Dermis blood vessel endothelial cell (primary cell): ENCODE data around the gene IER2. TPM values are rescaled to one million over a fixed set of nuclear protein-coding genes. Genes with fewer than 3 reads are reported as not detected.

Experiments
- DNase-seq: peaks from one replicate; pipeline ENCODE4 v3.0.0; 2010
- total RNA-seq: library from RNA; depleted of rRNA; stranded (reverse); fragments of >200 nt; gene quantifications from 2 replicates; pipeline ENCODE4 v1.2.3, GENCODE V29; 2014

The IER2 gene
- total RNA-seq, 1 donor from 2014 or later: 30.8 TPM

DNA sequence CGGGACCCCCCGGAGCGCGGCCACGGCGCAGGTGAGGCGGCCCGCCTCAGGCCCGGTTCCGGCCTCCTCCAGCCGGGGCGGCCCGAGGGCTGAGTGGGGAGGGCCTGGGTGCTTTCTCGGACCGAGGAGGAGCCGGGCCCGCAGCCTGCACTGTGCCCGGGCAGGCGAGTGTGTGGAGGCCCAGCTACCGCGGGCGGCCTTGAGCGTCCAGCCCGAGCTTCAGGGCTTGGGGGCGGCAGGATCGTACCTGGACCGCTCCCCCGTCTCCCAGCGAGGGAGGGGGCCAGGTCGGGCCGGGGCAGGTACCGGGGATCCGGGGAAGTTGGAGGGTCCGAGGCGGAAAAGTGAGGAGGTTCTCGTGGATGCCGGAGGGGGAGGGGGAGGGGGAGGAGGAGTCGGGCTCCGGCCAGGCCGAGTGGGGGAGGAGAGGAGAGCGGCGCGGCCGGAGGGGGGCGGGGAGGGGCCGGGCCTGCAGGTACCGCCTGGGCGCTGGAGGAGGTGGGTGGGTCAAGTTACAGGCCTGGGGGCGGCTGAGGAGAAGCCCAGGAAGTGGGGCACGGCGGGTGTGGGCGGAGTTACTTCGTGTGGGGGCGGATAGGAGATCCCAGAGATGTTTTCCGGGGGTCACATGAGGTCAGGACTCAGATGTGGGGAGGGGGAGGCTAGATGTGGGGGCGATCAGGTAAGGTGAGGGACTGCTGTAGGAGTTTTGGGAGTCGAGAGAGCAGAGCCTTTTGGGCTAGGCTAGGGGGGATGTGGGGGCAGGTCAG lies 31.6 kb upstream of the IER2 start:
- DNase-seq: peak; percentile 44

DNA sequence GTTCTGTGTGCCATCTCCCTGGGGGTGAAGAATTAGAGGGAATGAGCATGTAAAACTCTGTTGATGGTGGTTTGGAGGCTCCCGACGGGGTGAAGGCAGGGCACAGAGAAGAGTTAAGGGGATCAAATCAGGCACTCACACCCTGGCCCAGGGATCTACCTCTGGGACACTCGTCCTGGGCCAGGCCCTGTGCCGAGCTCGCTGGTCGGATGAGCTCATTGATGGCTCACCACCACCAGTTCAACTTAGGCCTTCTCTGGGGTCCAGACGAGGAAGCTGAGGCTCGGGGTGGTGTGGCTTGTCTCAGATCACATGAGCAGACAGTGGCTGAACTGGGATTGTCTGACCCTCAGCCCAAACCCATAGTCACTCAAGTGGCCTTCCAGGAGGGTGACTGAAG lies 30.6 kb upstream of the IER2 start:
- DNase-seq: no peak

DNA sequence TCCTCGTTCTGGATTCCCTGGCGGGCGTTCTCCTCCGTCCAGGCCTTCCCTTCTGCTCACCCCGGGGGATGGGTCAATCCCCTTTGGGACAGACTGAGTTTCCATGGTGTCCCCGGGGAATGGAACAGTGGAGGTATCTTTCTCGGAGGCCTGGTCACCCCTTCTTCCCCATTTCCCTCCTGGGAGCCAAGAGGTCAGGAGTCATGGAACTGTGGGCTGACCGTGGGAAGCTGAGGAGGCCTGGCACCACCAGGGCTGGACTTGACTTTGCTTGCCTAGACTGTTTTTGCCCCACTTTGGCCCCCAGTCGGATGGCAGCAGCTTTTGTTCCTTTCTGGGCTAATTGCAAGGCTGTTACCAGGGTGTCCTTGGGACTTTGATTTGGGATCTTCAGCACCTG lies 30.2 kb upstream of the IER2 start:
- DNase-seq: no peak

DNA sequence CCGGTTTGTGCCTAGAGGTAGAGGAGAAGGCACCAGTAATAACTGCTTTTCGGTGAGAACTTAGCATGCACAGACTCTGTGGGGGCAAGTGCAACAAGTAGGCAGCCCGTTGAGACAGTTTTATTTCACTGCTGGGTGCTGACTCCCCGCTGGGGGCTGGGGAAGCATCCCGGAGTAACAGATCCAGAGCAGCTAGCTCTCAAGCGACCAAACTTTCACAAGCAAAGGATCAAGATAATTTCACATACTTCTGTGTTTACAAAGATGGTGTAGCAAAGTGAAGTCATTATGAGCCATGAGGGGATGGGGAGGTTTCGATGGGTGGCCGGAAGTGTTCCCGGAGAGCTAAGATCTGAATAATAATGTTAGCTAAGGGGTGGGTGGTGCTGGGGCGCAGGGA lies 29.4 kb upstream of the IER2 start:
- DNase-seq: no peak

DNA sequence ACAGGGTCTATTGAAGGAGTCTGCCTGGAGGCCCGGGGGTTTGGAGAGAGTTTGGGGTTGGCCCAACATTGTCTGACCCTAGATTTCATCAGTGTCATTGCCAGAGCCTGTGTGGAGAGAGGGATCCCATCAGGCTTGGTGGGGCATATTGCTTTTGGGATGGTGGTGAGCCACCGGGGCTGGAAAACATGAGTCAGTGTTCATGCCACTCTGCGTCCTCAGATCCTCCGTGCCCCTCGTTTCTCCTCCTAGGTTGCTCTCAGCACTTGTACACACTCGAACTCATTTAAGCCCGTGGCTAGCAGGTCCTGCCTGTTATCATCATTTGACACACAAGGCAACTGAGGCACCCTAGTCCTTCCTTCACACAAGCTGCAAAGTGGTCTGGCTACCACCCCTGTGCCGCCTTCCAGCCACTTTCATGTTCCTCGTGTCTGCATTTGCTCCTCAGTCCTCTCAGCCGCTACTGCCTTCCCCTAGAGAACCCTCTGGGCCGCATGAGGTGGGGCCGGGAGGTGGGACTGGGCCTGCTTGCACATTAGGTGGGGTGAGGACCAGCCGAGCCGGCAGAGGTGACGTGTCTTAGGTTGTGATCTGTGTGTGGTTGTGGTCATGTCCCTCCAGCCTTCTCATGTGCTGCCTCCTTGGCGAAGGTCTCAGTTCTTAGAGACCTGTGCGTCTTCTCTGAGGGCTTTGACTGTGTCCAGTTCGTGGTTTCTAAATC lies 28.5 kb upstream of the IER2 start:
- no peak for DNase-seq

DNA sequence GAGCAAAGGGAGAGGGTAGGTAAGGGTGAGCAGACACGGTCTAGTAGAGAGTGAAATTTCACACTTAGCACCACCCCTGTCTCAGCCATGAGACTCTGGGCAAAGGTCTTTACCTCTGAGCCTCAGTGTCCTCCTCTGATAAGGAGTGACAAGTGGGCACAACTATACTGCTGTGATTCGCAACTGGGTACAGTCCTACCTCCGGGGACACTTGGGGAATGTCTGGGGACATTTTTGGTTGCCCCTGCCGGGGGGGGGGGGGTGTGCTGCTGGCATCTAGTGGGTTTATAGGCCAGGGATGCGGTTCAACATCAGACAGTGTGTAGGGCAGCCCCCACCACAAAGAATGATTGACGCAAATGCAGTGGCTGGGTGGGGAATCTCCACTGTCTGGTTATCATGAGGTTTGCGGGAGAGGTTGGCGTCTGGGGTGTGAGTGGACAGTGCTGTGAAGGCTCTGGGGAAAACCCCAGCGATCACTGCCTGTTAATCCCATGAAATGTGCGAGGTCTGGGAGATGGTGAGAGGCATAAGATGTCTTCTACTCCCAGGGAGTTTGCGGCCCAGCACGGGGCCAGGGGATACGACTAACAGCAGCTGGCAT lies 27.8 kb upstream of the IER2 start:
- no peak for DNase-seq

DNA sequence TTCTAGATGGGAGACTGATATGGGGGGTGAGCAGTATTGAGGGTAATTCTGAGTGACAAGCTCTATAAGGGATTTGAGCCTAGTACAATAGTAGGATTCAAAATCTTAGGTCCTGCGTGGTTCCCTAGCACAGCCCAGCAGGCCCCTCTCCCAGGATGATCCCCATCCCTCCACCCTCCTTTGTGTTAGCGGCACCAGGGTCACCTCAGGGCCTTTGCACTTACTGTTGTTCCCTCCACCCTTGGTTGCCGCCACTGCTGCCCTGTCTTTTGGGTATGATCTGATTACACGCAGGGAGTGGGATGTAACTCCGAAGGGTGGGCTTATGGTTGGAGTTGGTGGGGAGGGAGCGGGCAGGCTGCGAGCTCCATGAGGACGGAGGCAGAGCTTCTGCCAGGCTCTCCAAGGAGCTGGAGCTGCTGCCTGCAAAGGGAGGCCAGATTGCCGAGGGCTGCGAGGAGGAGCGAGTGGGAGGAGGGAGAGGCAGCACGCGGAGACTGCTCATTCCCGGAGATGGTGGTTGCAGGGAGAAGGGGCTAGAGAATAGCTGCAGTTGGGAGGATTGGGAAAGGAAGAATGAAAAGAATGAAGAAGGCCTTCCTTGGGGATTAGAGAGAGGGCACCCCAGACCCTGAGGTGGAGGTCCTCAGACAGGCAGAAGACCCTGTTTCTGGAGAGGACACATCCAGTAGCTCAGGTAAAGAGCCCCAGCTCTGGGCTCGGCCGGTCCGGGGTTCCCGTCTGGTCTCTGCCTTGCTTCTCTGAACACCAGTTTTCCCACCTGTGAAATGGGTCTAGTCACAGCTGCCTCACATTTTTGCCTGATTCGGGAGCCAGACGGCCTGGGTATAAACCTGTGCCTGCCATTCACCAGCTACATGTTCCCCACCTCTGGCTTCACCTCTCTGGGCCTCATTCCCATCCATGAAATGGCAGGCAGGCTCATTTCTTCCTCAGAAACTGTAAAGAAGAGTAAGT lies 26.9 kb upstream of the IER2 start:
- no peak for DNase-seq

DNA sequence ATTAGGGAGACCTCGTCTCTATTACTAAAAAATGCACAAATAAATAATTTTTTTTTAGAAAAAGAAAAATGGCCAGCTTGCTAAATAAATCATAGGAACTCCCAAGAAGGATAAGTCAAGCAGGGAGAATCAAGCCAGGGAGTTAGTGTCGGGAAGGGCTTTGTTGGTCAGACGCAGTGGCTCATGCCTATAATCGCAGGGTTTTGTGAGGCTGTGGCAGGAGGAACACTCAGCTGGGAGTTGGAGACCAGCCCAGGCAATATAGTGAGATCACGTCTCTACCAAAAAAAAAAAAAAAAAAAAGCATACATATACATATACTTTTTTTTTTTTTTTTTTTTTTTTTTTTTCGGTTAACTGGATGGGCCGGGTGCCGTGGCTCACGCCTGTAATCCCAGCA lies 23.2 kb upstream of the IER2 start:
- no peak for DNase-seq

DNA sequence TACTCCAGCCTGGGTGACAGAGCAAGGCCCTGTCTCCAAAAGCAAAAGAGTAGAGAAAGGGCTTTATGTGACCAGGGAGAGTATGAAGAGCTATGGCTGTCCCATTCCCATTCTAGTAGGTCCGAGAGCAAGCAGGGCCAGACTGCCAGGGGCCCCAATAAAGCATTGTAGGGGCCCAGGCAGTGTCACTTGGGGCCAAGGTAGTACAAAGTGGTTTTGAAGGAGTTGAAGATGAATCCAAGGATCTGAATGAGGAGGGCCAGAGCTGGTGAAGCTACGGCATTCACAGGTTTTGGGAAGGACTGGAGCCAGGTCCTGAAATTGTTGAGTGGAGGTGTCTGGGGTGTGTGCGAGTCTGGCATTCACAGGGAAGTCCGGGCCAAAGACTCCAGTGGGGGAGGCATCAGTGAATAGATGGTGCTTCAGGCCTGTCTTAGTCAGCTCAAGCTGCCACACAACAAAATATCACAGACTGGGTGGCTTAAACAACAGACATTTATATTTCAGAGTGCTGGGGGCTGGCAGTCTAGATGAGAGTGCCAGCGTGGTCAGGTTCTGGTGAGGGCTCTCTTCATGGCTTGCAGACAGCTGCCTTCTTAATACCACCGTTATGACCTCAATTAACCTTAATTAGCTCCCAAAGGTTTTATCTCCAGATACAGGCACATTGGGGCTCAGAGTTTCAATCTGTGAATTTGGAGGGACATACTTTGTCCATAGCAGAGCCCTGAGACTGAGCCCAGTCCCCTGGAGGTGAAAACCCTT lies 22.2 kb upstream of the IER2 start:
- no peak for DNase-seq

DNA sequence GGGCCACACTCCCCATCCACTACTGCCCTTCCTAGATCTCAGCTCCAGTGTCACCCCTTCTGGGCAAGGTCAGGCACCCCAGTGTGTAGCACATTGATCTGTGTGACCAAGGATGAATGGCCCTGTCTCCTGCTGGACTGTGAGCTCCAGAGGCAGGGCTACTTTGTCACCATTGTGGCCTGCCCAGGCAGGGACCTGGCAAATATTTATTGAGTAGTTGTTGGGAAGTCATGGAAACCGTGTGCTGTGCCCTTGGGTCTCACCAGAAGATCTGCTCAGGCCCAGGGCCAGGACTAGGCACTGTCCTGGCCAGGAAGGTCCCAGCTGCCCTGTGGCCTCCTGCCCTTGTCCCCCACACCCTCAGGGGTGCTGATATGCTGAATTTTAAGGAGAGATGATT lies 21.6 kb upstream of the IER2 start:
- no peak for DNase-seq

DNA sequence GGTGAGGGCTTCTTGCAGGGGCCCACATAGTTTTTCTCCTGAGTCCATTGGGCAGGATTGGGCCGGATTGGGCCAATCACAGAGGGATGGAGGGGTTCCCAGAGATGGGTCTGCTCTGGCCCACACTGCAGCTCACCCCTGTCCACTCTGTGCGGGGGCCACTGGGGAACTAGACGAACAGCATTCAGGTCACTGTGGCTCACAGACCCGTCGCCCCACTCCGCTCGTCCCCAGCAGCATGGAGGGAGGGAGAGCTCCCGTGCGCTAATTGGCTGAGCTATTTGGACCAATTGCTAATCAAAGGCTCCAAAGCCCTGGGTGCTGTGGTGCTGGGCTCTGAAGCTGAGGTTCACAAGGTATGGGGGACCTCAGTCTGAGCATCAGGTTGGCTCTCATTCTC lies 20.8 kb upstream of the IER2 start:
- no peak for DNase-seq

DNA sequence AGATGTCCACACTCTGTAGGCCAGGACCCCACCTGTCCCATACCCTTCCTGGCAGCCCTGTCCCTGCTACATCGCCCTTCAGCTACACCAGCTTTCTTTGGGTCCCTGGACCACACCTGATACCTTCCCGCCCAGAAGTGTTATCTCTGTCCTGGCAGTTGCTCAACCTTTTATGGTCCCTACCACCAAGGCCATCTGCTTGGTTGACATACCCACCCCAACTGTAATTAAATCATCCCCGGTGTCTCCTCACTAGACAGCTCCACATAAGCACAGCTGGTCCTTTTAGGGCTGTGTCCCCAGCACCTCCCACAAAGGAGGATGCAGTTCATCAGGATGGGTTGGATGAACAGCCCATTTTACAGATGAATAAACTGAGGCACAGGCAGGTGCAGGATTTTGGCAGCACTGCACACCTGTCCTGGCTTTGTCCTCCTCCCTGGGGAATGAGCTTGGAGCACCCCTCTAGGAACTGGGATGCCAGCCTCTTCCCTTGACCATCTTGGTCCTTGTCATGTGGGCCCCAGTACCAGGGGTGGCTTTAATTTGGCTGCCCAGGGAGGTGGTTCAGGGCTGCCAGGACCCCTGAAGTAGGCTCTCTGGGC lies 19.2 kb upstream of the IER2 start:
- no peak for DNase-seq

DNA sequence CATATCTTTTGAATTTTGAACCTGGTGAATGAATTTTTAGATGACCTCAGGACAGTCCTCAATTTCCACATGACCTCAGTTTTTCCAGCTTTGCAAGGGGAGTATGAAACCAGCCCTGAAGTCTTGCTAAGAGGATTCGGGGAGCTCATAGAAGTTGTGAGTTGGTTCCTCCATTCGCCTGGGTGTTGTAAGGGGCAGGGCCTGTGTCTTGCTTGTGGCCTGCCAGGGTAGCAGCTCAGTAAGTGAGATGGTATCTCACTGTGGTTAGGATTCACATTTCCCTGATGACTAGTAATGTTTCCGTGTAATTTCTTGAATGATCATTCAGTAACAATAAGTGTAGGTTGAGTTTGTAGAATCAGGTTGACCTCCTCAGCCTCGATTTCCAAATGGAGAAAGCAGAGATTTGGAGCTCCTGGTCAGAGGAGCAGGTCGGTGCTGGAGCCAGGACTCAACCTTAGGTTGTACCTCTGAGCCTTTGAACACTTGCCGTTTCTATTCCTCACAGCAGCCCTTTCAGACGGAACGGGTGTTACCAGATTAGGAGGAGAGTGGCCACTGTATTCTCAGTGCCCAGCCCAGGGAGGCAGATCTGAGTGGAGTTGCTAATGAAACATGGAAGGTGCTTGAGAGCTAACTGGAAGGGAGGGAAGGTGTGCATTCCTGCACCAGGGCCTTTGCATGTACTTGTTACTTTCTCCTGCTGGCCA lies 17.6 kb upstream of the IER2 start:
- DNase-seq: peak; percentile 19

DNA sequence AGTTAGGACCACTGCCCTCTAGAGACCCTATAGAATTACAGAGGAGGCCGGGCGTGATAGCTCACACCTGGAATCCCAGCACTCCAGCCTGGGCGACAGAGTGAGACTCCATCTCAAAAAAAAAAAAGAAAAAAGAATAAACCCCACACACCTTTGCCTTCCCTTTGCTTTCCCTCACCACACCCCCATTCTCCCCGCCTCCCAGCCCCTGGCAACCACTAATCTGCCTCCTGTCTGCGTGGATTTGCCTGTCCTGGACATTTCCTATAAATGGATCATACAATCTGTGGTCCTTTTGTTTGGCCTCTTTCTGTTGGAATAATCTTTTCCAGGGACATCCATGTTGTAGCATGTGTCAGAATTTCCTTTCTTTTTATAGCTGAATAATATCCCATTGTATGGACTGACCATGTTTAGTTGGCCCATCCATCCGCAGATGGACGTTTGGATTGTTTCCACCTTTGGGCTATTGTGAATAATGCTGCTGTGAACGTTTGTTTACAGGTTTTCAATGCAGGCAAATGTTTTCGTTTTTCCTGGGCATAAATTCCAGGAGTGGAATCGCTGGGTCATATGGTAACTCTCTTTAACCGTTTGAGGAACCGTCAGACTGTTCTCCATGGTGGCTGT lies 16.9 kb upstream of the IER2 start:
- DNase-seq: peak; percentile 80

DNA sequence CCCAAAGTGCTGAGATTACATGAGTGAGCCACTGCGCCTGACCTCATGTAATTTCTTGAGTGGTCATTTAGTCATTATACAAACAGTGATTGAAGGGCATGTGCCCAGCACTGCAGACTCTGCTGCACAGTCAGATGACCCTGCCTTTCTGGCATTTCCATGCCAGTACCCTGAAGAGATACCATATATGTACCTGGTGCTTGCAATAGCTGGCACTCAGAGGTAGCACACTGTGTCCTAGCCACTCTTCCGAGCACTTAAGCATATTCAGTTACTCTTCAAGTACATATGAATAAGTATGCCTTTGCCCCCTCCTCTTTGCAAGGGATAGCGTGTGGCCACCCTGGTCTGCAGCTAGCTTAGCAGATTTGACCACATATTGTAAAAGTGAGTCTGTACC lies 15.6 kb upstream of the IER2 start:
- no peak for DNase-seq

DNA sequence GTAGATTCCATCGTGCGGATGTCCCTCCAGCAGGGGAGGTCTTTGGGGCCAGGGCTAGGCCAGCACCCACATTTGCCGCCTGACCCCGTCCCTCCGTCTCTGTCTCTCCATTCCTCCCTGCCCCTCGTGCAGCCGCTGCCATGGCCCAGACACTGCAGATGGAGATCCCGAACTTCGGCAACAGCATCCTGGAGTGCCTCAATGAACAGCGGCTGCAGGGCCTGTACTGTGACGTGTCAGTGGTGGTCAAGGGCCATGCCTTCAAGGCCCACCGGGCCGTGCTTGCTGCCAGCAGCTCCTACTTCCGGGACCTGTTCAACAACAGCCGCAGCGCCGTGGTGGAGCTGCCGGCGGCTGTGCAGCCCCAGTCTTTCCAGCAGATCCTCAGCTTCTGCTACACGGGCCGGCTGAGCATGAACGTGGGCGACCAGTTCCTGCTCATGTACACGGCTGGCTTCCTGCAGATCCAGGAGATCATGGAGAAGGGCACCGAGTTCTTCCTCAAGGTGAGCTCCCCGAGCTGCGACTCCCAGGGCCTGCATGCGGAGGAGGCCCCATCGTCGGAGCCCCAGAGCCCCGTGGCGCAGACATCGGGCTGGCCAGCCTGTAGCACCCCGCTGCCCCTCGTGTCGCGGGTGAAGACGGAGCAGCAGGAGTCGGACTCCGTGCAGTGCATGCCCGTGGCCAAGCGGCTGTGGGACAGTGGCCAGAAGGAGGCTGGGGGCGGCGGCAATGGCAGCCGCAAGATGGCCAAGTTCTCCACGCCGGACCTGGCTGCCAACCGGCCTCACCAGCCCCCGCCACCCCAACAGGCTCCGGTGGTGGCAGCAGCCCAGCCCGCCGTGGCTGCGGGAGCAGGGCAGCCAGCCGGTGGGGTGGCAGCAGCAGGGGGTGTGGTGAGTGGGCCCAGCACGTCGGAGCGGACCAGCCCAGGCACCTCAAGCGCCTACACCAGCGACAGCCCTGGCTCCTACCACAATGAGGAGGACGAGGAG lies 14.8 kb upstream of the IER2 start:
- no peak for DNase-seq

DNA sequence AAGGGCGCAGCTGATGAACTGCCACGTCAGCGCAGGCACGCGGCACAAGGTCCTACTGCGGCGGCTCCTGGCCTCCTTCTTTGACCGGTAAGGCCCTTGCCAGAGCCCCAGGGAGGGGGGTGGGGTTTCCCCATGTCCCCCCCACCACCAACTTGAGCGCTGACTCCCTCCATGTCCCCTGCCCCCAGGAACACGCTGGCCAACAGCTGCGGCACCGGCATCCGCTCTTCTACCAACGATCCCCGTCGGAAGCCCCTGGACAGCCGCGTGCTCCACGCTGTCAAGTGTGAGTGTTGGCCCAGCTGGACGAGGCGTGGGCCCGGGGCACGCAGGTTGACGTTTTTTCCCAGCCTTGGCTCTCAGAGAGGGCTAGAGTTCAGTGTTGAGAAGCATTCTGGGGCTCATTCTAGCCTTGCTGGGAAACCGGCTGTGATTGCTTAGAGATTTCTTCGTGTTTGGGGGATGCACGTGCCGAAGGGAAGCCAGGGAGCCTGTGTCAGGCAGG lies 12.9 kb upstream of the IER2 start:
- no peak for DNase-seq

DNA sequence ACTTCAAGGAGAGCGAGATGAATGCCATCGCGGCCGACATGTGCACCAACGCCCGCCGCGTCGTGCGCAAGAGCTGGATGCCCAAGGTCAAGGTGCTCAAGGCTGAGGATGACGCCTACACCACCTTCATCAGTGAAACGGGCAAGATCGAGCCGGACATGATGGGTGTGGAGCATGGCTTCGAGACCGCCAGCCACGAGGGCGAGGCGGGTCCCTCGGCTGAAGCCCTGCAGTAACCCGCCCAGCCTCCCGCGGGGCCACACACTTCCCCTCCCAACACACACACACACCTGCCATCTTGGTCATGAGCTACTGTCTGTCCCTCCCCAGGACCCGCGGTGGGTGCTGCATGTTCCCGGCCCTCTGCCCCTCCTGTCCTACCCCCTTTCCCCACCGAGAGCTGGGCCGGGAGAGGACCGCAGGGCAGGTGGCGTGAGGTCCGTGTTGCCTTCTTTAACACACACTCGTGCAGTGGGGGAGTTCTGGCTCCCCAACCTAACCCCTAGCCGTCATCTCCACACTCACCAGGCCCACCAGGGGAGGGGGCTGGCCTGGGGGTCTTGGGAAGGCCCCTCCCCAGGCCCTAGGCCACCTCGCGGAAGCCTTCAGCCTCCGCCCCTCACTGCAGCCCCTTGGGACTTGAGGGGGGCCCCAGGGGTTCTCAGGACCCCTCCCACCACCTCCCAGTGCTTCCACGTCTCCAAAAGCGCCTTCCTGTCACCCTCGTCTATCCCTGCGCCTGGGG lies 11.9 kb upstream of the IER2 start:
- DNase-seq: no peak
